MG63 (cell line): Measurements from ENCODE around the gene SH2D5. TPM values are rescaled to one million over a fixed set of nuclear protein-coding genes. Genes with fewer than 3 reads are reported as not detected.

ENCODE experiments used
- DNase-seq: peaks from one replicate; pipeline ENCODE4 v3.0.0-alpha.2; 2020
- H3K27me3 ChIP-seq: fragments of 250-450 bp; sonication (Bioruptor Pico); 2 replicates; pipeline ENCODE4 v1.5.1; 2020; ENCODE audit warnings: mild to moderate bottlenecking, moderate library complexity
- H3K36me3 ChIP-seq: fragments of 250-450 bp; sonication (Bioruptor Pico); 2 replicates; pipeline ENCODE4 v1.5.1; 2020; ENCODE audit warnings: mild to moderate bottlenecking, moderate library complexity
- H3K4me3 ChIP-seq: fragments of 250-450 bp; sonication (Bioruptor Pico); 2 replicates; pipeline ENCODE4 v1.5.1; 2020; ENCODE audit warnings: mild to moderate bottlenecking, moderate library complexity
- H3K9me3 ChIP-seq: fragments of 250-450 bp; sonication (Bioruptor Pico); 2 replicates; pipeline ENCODE4 v1.5.1; 2020; ENCODE audit warnings: mild to moderate bottlenecking, moderate library complexity
- total RNA-seq: library from RNA; depleted of rRNA; stranded (reverse); fragments of >200 nt; shearing (Covaris generic); gene quantifications from 2 replicates; pipeline ENCODE4 v1.2.3, GENCODE V29; 2014; ENCODE audit warnings: low replicate concordance; rRNA removed

SH2D5 gene
- total RNA-seq: 1.7 and 2.4 TPM in 2 replicates

GRCh38 chr1:20732588-20733359 lies at the start of gene SH2D5:
Gene SH2D5 (minus strand): TSS chr1:20732703. CDS start chr1:20728044, 4,659 bp downstream.
- H3K9me3 ChIP-seq: no peaks in the 10 kb centered on the region
- H3K36me3 ChIP-seq: peaks cover 17% of the 10 kb centered on the region
- H3K4me3 ChIP-seq: peak within 1 kb of the TSS; percentile 49
- DNase-seq: peak; percentile 93
- no peaks in the 10 kb centered on the region for H3K27me3 ChIP-seq

GRCh38 chr1:20775700-20776099 lies 43.2 kb upstream of the SH2D5 start:
- DNase-seq: no peak
- H3K36me3 ChIP-seq: peaks cover 98% of the 10 kb centered on the region
- no peaks in the 10 kb centered on the region for H3K9me3 ChIP-seq
- H3K27me3 ChIP-seq: no peaks in the 10 kb centered on the region
- H3K4me3 ChIP-seq: no peak overlapping the region

GRCh38 chr1:20771780-20772179 lies 39.3 kb upstream of the SH2D5 start:
- H3K9me3 ChIP-seq: no peaks in the 10 kb centered on the region
- peaks cover 100% of the 10 kb centered on the region for H3K36me3 ChIP-seq
- no peak overlapping the region for H3K4me3 ChIP-seq
- DNase-seq: no peak
- H3K27me3 ChIP-seq: no peaks in the 10 kb centered on the region

GRCh38 chr1:20770314-20771087 lies 38.0 kb upstream of the SH2D5 start:
- Histone ChIP-seq H3K27me3 (no peaks in the 10 kb centered on the region), H3K4me3 (no peak overlapping the region), H3K9me3 (no peaks in the 10 kb centered on the region), H3K36me3 (peaks cover 96% of the 10 kb centered on the region)
- DNase-seq: no peak

- Histone ChIP-seq H3K27me3 (no peaks in the 10 kb centered on the region), H3K36me3 (peaks cover 95% of the 10 kb centered on the region), H3K9me3 (no peaks in the 10 kb centered on the region), H3K4me3 (no peak overlapping the region)
- DNase-seq: no peak
Observed at GRCh38 chr1:20767271-20767670, 34.8 kb upstream of the SH2D5 start.

GRCh38 chr1:20763417-20763816 lies 30.9 kb upstream of the SH2D5 start:
- Histone ChIP-seq H3K4me3 (no peak overlapping the region), H3K36me3 (peaks cover 95% of the 10 kb centered on the region), H3K9me3 (no peaks in the 10 kb centered on the region), H3K27me3 (no peaks in the 10 kb centered on the region)
- no peak for DNase-seq

- Histone ChIP-seq H3K9me3 (no peaks in the 10 kb centered on the region), H3K36me3 (peaks cover 95% of the 10 kb centered on the region), H3K4me3 (no peak overlapping the region), H3K27me3 (no peaks in the 10 kb centered on the region)
- DNase-seq: no peak
Observed at GRCh38 chr1:20760322-20760721, 27.8 kb upstream of the SH2D5 start.

- H3K4me3 ChIP-seq: no peak overlapping the region
- DNase-seq: no peak
- H3K9me3 ChIP-seq: no peaks in the 10 kb centered on the region
- peaks cover 62% of the 10 kb centered on the region for H3K36me3 ChIP-seq
- H3K27me3 ChIP-seq: no peaks in the 10 kb centered on the region
Observed at GRCh38 chr1:20753589-20753988, 21.1 kb upstream of the SH2D5 start.

- H3K36me3 ChIP-seq: peaks cover 63% of the 10 kb centered on the region
- H3K27me3 ChIP-seq: no peaks in the 10 kb centered on the region
- no peaks in the 10 kb centered on the region for H3K9me3 ChIP-seq
- no peak for DNase-seq
- no peak overlapping the region for H3K4me3 ChIP-seq
Observed at GRCh38 chr1:20751462-20751990, 19.0 kb upstream of the SH2D5 start.

- H3K4me3 ChIP-seq: no peak overlapping the region
- H3K27me3 ChIP-seq: no peaks in the 10 kb centered on the region
- H3K36me3 ChIP-seq: peaks cover 93% of the 10 kb centered on the region
- no peaks in the 10 kb centered on the region for H3K9me3 ChIP-seq
- no peak for DNase-seq
Observed at GRCh38 chr1:20742671-20743070, 10.2 kb upstream of the SH2D5 start.

- H3K4me3 ChIP-seq: no peak overlapping the region
- peaks cover 87% of the 10 kb centered on the region for H3K36me3 ChIP-seq
- H3K27me3 ChIP-seq: no peaks in the 10 kb centered on the region
- no peaks in the 10 kb centered on the region for H3K9me3 ChIP-seq
- no peak for DNase-seq
Observed at GRCh38 chr1:20740781-20741180, 8.3 kb upstream of the SH2D5 start.

GRCh38 chr1:20739225-20739624 lies 6.7 kb upstream of the SH2D5 start:
- Histone ChIP-seq H3K36me3 (peaks cover 75% of the 10 kb centered on the region), H3K27me3 (no peaks in the 10 kb centered on the region), H3K9me3 (no peaks in the 10 kb centered on the region), H3K4me3 (no peak overlapping the region)
- DNase-seq: no peak

GRCh38 chr1:20735581-20736111 lies 3.1 kb upstream of the SH2D5 start:
- DNase-seq: no peak
- H3K4me3 ChIP-seq: no peak overlapping the region
- H3K27me3 ChIP-seq: no peaks in the 10 kb centered on the region
- H3K9me3 ChIP-seq: no peaks in the 10 kb centered on the region
- H3K36me3 ChIP-seq: peaks cover 41% of the 10 kb centered on the region

GRCh38 chr1:20733360-20733975 lies 965 bp upstream of the SH2D5 start:
- DNase-seq: no peak
- Histone ChIP-seq H3K36me3 (peaks cover 23% of the 10 kb centered on the region), H3K9me3 (no peaks in the 10 kb centered on the region), H3K4me3 (peak overlapping the region; percentile 49; the same call in 1 of the 2 replicates), H3K27me3 (no peaks in the 10 kb centered on the region)

- Histone ChIP-seq H3K27me3 (no peaks in the 10 kb centered on the region), H3K4me3 (peak overlapping the region; percentile 49), H3K9me3 (no peaks in the 10 kb centered on the region), H3K36me3 (peaks cover 11% of the 10 kb centered on the region)
- DNase-seq: peak; percentile 74
Observed at GRCh38 chr1:20732071-20732587, 374 bp downstream of the SH2D5 start.
